Esophagus squamous epithelium (tissue), 4 donors: ENCODE data around the gene ORM1.

Experiments
- CTCF ChIP-seq, 6 experiments: fragments of 450-650 bp in 4 of 6; fragments of 200-600 bp in 2 of 6; sonication (generic) in 2 of 6; IDR thresholded peaks; one replicate each; pipeline ENCODE4 v1.5.1; 2016 to 2019; ENCODE audit warnings: antibody characterized with exemption in 6 of 6, mild to moderate bottlenecking in 4 of 6, moderate library complexity in 4 of 6
- POLR2A ChIP-seq, 4 donors: fragments of 450-650 bp; IDR thresholded peaks; one replicate each; pipeline ENCODE4 v1.6.1; 2017; ENCODE audit warnings: antibody characterized with exemption in 4 of 4, mild to moderate bottlenecking in 4 of 4, moderate library complexity in 3 of 4

DNA sequence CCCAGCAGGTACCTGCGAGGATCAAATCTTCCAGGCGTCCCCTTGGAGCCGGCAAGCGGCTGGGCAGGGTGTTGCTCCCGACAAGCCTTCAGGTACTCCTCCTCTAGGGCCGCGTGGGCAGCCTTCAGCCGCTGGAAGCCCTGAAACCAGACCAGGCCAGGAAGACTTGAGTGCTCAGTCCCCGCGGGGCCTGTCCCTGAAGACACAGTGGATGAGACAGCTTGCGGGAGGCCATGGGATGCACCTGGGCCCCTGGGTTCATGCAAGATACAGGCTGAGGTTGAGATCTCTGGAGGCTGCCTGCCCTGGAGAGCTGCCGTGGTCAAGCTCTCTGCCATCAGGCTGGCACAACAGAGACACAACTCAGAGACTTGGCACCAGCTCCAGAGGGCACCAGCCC is 39.5 kb downstream of the ORM1 start:
- no peak for TF ChIP-seq CTCF (IDR thresholded peaks at IDR 0.05)
- no peak for TF ChIP-seq POLR2A (IDR thresholded peaks at IDR 0.05)
